ENCODE data around the gene OR5B12.
"Not testable (repeated sequence)": the region's sequence is repeated elsewhere in the genome, so short reads cannot be mapped to it uniquely, and the experiment has no call there.

OR5B12 gene

DNA sequence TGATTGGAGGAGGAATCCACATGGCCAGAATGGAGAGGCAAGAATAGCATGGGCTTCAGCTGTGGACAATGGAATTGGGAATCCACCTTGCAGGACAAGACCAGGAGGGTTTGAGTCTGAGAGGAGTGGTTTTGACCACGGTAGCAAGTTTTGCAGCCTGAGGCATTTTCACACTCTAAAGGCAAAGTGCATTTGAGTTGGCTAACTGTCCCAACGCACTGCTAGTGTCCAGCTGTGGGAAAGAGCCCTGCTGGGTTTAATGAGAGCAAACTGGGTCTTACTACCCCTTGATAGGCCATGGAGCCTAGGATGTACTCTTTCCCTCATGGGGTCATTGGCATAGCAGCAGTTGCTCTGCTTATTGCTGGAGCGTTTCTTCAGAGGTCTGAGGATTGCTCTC is 14.0 kb downstream of the OR5B12 start, which contains the start of gene OR5B2:
Gene OR5B2, minus strand, starts transcription at position 101 of the 400 bp plus-strand sequence. CDS start 4,860 bp downstream, outside the sequence.
- Histone ChIP-seq H3K4me1 (ENCODE audit: insufficient read depth, insufficient read length) (no peaks in the 10 kb centered on the region), H3K9me3 (ENCODE audit: insufficient read depth, low read length) (no peaks in the 10 kb centered on the region), H3K9ac (ENCODE audit: insufficient read length, low read depth) (no peak within 1 kb of the TSS), H3K4me3 (ENCODE audit: insufficient read length, low read depth) (no peak within 1 kb of the TSS), H3K36me3 (ENCODE audit: insufficient read depth, insufficient read length, low read length) (no peaks in the 10 kb centered on the region), H3K27me3 (ENCODE audit: insufficient read depth, insufficient read length) (no peaks in the 10 kb centered on the region)
- no peak for DNase-seq (ENCODE audit: low read depth, low spot score)
- no peak for TF ChIP-seq ZNF274 (IDR thresholded peaks at IDR 0.05; ENCODE audit: low read depth, low read length)
- no peak for TF ChIP-seq YY1 (IDR thresholded peaks at IDR 0.05; ENCODE audit: insufficient read depth, insufficient read length)
- TF ChIP-seq SUZ12 (IDR thresholded peaks at IDR 0.05; ENCODE audit: extremely low read depth, insufficient read depth, insufficient read length): no peak

DNA sequence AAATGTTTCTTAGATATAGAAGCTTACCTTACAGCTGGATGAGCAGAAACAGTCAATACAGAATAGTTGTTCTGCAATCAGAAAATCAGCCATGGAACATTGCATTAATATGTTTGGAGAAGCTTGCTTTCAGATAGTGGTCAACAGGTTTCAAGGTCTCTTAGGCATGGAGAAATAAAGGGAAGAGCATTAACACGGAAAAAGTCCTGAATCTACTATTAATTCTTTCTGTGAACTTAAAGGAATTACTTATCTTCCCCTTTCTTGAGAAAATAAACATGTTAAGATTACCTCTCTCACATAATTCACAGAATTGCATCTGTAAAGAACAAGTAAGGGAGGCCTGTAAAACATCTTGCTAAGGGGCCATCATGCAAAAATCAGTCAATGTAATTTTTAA is 35.3 kb downstream of the OR5B12 start, which contains the start of gene OR5B3:
Gene OR5B3, minus strand, starts transcription at position 101 of the 400 bp plus-strand sequence. CDS start 3,465 bp downstream, outside the sequence.
- H3K9ac ChIP-seq (ENCODE audit: insufficient read length, low read depth): no peak within 1 kb of the TSS
- no peaks in the 10 kb centered on the region for H3K9me3 ChIP-seq (ENCODE audit: insufficient read depth, low read length)
- no peak within 1 kb of the TSS for H3K4me3 ChIP-seq (ENCODE audit: insufficient read length, low read depth)
- no peaks in the 10 kb centered on the region for H3K27me3 ChIP-seq (ENCODE audit: insufficient read depth, insufficient read length)
- no peaks in the 10 kb centered on the region for H3K4me1 ChIP-seq (ENCODE audit: insufficient read depth, insufficient read length)
- no peak for DNase-seq (ENCODE audit: low read depth, low spot score)
- TF ChIP-seq ZNF274 (IDR thresholded peaks at IDR 0.05; ENCODE audit: low read depth, low read length): no peak
- no peak for TF ChIP-seq SUZ12 (IDR thresholded peaks at IDR 0.05; ENCODE audit: extremely low read depth, insufficient read depth, insufficient read length)
- TF ChIP-seq YY1 (IDR thresholded peaks at IDR 0.05; ENCODE audit: insufficient read depth, insufficient read length): no peak
- H3K36me3 ChIP-seq (ENCODE audit: insufficient read depth, insufficient read length, low read length): no peaks in the 10 kb centered on the region

DNA sequence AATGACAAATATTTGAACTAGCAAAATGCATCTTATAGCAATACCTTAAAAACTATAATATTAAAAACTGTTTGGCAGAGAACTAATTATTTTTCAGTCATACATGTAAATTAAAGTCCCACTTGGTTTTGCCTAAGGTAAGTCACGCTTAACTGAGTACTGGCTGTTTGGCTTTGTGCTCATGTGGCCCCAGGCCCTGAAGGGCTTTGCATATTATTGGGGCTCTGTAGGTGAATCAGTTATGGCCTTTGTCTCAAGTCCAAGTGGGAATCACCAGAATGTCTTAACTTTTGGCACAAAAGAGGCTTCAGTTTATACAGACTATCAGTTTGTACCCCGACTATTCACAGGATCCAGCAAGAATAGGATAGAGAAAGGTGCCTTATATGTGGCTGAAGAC is 42.4 kb downstream of the OR5B12 start:
- H3K36me3 ChIP-seq (ENCODE audit: insufficient read depth, insufficient read length, low read length); H3K4me3 ChIP-seq (ENCODE audit: insufficient read length, low read depth); H3K27me3 ChIP-seq (ENCODE audit: insufficient read depth, insufficient read length); H3K4me1 ChIP-seq (ENCODE audit: insufficient read depth, insufficient read length); H3K9ac ChIP-seq (ENCODE audit: insufficient read length, low read depth); DNase-seq (ENCODE audit: low read depth, low spot score): not testable (repeated sequence)
- H3K9me3 ChIP-seq (ENCODE audit: insufficient read depth, low read length): peaks cover 10% of the 10 kb centered on the region; the same call in 1 of the 2 replicates

DNA sequence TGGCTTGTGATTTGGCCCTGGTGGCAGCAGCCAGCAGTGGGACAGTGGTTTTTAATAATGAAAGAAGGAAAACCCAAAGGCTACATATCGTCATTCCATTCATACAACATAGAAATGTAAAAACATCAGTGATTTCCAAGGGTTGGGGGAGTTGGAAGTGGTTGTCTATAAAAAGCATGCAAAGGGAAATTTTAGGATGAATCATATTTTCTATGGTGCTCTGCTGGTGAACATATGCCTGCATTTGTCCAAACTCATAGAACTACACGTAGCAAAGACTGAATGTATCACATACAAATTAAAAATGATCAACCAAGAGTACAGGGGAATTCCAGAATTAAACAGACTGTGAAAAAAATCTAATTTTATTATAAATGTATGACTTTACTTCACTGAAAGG is 46.5 kb downstream of the OR5B12 start:
- H3K36me3 ChIP-seq (ENCODE audit: insufficient read depth, insufficient read length, low read length): no peaks in the 10 kb centered on the region
- TF ChIP-seq ZNF274 (IDR thresholded peaks at IDR 0.05; ENCODE audit: low read depth, low read length) (no peak), YY1 (IDR thresholded peaks at IDR 0.05; ENCODE audit: insufficient read depth, insufficient read length) (no peak), SUZ12 (IDR thresholded peaks at IDR 0.05; ENCODE audit: extremely low read depth, insufficient read depth, insufficient read length) (no peak)
- peaks cover 18% of the 10 kb centered on the region; the same call in 1 of the 2 replicates for H3K9me3 ChIP-seq (ENCODE audit: insufficient read depth, low read length)
- no peak overlapping the region for H3K9ac ChIP-seq (ENCODE audit: insufficient read length, low read depth)
- H3K27me3 ChIP-seq (ENCODE audit: insufficient read depth, insufficient read length): no peaks in the 10 kb centered on the region
- no peak overlapping the region for H3K4me3 ChIP-seq (ENCODE audit: insufficient read length, low read depth)
- no peaks in the 10 kb centered on the region for H3K4me1 ChIP-seq (ENCODE audit: insufficient read depth, insufficient read length)
- no peak for DNase-seq (ENCODE audit: low read depth, low spot score)

DNA sequence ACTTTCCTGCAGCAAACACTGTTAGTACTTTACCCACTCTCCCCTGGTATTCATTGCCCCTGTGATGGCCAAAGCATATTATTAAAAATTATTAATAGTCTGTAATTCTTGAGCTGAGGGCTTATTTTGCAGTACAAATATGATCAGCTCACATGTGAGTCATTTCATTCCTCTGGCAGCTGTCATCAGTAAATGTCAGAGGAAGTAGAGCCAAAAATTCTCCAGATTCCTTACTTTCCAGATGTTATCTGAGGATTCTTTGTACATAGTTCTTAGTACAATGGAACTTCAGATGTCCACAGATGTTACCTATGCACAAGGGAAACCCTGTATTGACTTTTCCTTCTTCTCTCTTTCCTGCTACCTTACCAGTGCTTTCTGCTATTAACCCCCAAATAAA is 47.8 kb downstream of the OR5B12 start:
- Histone ChIP-seq H3K9me3 (ENCODE audit: insufficient read depth, low read length) (peaks cover 21% of the 10 kb centered on the region; the same call in 1 of the 2 replicates), H3K4me1 (ENCODE audit: insufficient read depth, insufficient read length) (no peaks in the 10 kb centered on the region), H3K36me3 (ENCODE audit: insufficient read depth, insufficient read length, low read length) (no peaks in the 10 kb centered on the region), H3K4me3 (ENCODE audit: insufficient read length, low read depth) (no peak overlapping the region), H3K27me3 (ENCODE audit: insufficient read depth, insufficient read length) (no peaks in the 10 kb centered on the region), H3K9ac (ENCODE audit: insufficient read length, low read depth) (no peak overlapping the region)
- no peak for TF ChIP-seq SUZ12 (IDR thresholded peaks at IDR 0.05; ENCODE audit: extremely low read depth, insufficient read depth, insufficient read length)
- TF ChIP-seq ZNF274 (IDR thresholded peaks at IDR 0.05; ENCODE audit: low read depth, low read length): no peak
- TF ChIP-seq YY1 (IDR thresholded peaks at IDR 0.05; ENCODE audit: insufficient read depth, insufficient read length): no peak
- no peak for DNase-seq (ENCODE audit: low read depth, low spot score)

DNA sequence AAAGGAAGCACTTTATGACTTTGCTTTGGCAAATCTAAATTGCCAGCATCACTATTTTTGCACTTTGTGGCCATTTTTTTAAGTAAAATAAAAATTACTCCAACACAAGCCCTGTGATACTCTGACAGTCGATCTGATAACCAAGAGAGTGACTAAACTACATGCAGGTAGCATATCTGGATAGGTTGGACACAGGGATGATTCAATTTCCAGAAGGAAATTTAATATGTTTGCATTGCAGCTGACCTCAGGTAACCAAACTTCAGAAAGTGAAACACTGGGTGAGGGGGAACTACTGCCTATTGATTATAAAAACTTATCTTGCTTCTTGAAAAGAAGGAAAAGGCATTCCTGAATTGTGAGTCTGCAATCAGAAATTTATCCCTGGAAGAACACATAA is 49.3 kb downstream of the OR5B12 start:
- Histone ChIP-seq H3K9me3 (ENCODE audit: insufficient read depth, low read length) (peaks cover 21% of the 10 kb centered on the region; the same call in 1 of the 2 replicates), H3K27me3 (ENCODE audit: insufficient read depth, insufficient read length) (no peaks in the 10 kb centered on the region), H3K9ac (ENCODE audit: insufficient read length, low read depth) (no peak overlapping the region), H3K4me3 (ENCODE audit: insufficient read length, low read depth) (no peak overlapping the region), H3K4me1 (ENCODE audit: insufficient read depth, insufficient read length) (no peaks in the 10 kb centered on the region), H3K36me3 (ENCODE audit: insufficient read depth, insufficient read length, low read length) (no peaks in the 10 kb centered on the region)
- DNase-seq (ENCODE audit: low read depth, low spot score): no peak
- no peak for TF ChIP-seq ZNF274 (IDR thresholded peaks at IDR 0.05; ENCODE audit: low read depth, low read length)

DNA sequence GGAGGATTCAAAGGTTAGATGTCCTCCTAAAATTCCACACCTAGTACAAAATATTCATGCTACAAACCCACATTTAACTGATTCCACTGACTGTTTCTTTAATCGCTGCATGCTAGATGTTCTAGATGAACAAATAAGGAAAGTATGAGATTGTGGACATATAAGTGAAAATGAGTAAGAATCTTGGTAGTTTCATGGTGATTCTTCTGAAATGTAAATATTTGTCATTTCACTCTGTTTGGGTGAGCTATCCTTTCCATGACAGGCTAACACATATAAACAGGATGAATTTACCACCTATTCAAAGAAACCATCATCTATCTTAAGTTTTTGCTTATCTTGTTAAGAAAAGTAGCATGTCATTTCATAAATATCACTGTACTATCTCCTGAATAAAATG is 50.2 kb downstream of the OR5B12 start:
- H3K4me1 ChIP-seq (ENCODE audit: insufficient read depth, insufficient read length): no peaks in the 10 kb centered on the region
- DNase-seq (ENCODE audit: low read depth, low spot score): no peak
- no peak overlapping the region for H3K4me3 ChIP-seq (ENCODE audit: insufficient read length, low read depth)
- H3K9ac ChIP-seq (ENCODE audit: insufficient read length, low read depth): no peak overlapping the region
- no peak for TF ChIP-seq ZNF274 (IDR thresholded peaks at IDR 0.05; ENCODE audit: low read depth, low read length)
- TF ChIP-seq YY1 (IDR thresholded peaks at IDR 0.05; ENCODE audit: insufficient read depth, insufficient read length): no peak
- TF ChIP-seq SUZ12 (IDR thresholded peaks at IDR 0.05; ENCODE audit: extremely low read depth, insufficient read depth, insufficient read length): no peak
- no peaks in the 10 kb centered on the region for H3K27me3 ChIP-seq (ENCODE audit: insufficient read depth, insufficient read length)
- no peaks in the 10 kb centered on the region for H3K36me3 ChIP-seq (ENCODE audit: insufficient read depth, insufficient read length, low read length)
- peaks cover 21% of the 10 kb centered on the region; the same call in 1 of the 2 replicates for H3K9me3 ChIP-seq (ENCODE audit: insufficient read depth, low read length)

Measured in NT2/D1 (cell line).